Measurements from ENCODE around the gene DOCK4. TPM values are rescaled to one million over a fixed set of nuclear protein-coding genes. Genes with fewer than 3 reads are reported as not detected.

Gene DOCK4
- total RNA-seq, 1 donor from 2014 or later = 60.3 TPM

- no peak for TF ChIP-seq CTCF (IDR thresholded peaks at IDR 0.05; ENCODE audit: partially characterized antibody, unreplicated experiment)
- no peak overlapping the region for H3K4me3 Mint-ChIP-seq (ENCODE audit: unreplicated experiment)
- no peaks in the 10 kb centered on the region for H3K36me3 Mint-ChIP-seq (ENCODE audit: unreplicated experiment)
These were observed 126.5 kb downstream of the DOCK4 start for GRCh38 chr7:112079673-112080072.

GRCh38 chr7:112079122-112079521 lies 127.1 kb downstream of the DOCK4 start:
- H3K36me3 Mint-ChIP-seq (ENCODE audit: unreplicated experiment) = no peaks in the 10 kb centered on the region
- TF ChIP-seq CTCF (IDR thresholded peaks at IDR 0.05; ENCODE audit: partially characterized antibody, unreplicated experiment) = no peak
- H3K4me3 Mint-ChIP-seq (ENCODE audit: unreplicated experiment) = no peak overlapping the region
- DNase-seq = no peak
- no peak overlapping the region for H3K27ac Mint-ChIP-seq (ENCODE audit: unreplicated experiment)
- peaks cover 3% of the 10 kb centered on the region for H3K4me1 Mint-ChIP-seq (ENCODE audit: low read depth, unreplicated experiment)
- peaks cover 2% of the 10 kb centered on the region for H3K27me3 Mint-ChIP-seq (ENCODE audit: unreplicated experiment)
- no peaks in the 10 kb centered on the region for H3K9me3 Mint-ChIP-seq (ENCODE audit: unreplicated experiment)

More at GRCh38 chr7:112079673-112080072, 126.5 kb downstream of the DOCK4 start:
- Mint-ChIP-seq H3K27me3 (ENCODE audit: unreplicated experiment) (peaks cover 2% of the 10 kb centered on the region), H3K27ac (ENCODE audit: unreplicated experiment) (no peak overlapping the region), H3K9me3 (ENCODE audit: unreplicated experiment) (no peaks in the 10 kb centered on the region), H3K4me1 (ENCODE audit: low read depth, unreplicated experiment) (peaks cover 3% of the 10 kb centered on the region)
- no peak for DNase-seq

- no peak for TF ChIP-seq CTCF (IDR thresholded peaks at IDR 0.05; ENCODE audit: partially characterized antibody, unreplicated experiment)
- Mint-ChIP-seq H3K27me3 (ENCODE audit: unreplicated experiment) (peaks cover 2% of the 10 kb centered on the region), H3K4me1 (ENCODE audit: low read depth, unreplicated experiment) (no peaks in the 10 kb centered on the region), H3K9me3 (ENCODE audit: unreplicated experiment) (no peaks in the 10 kb centered on the region), H3K36me3 (ENCODE audit: unreplicated experiment) (no peaks in the 10 kb centered on the region), H3K4me3 (ENCODE audit: unreplicated experiment) (no peak overlapping the region), H3K27ac (ENCODE audit: unreplicated experiment) (no peak overlapping the region)
- DNase-seq = no peak
These were observed 129.9 kb downstream of the DOCK4 start for GRCh38 chr7:112076324-112076723.

- H3K36me3 Mint-ChIP-seq (ENCODE audit: unreplicated experiment) = no peaks in the 10 kb centered on the region
- DNase-seq = no peak
- peaks cover 6% of the 10 kb centered on the region for H3K4me1 Mint-ChIP-seq (ENCODE audit: low read depth, unreplicated experiment)
- no peaks in the 10 kb centered on the region for H3K27me3 Mint-ChIP-seq (ENCODE audit: unreplicated experiment)
- TF ChIP-seq CTCF (IDR thresholded peaks at IDR 0.05; ENCODE audit: partially characterized antibody, unreplicated experiment) = no peak
- no peaks in the 10 kb centered on the region for H3K9me3 Mint-ChIP-seq (ENCODE audit: unreplicated experiment)
- no peak overlapping the region for H3K4me3 Mint-ChIP-seq (ENCODE audit: unreplicated experiment)
- no peak overlapping the region for H3K27ac Mint-ChIP-seq (ENCODE audit: unreplicated experiment)
These were observed 131.7 kb downstream of the DOCK4 start for GRCh38 chr7:112074464-112074863.

- no peak overlapping the region for H3K4me3 Mint-ChIP-seq (ENCODE audit: unreplicated experiment)
- H3K27me3 Mint-ChIP-seq (ENCODE audit: unreplicated experiment) = no peaks in the 10 kb centered on the region
- H3K4me1 Mint-ChIP-seq (ENCODE audit: low read depth, unreplicated experiment) = peaks cover 6% of the 10 kb centered on the region
- H3K9me3 Mint-ChIP-seq (ENCODE audit: unreplicated experiment) = no peaks in the 10 kb centered on the region
- TF ChIP-seq CTCF (IDR thresholded peaks at IDR 0.05; ENCODE audit: partially characterized antibody, unreplicated experiment) = no peak
- DNase-seq = no peak
- no peaks in the 10 kb centered on the region for H3K36me3 Mint-ChIP-seq (ENCODE audit: unreplicated experiment)
- no peak overlapping the region for H3K27ac Mint-ChIP-seq (ENCODE audit: unreplicated experiment)
These were observed 132.7 kb downstream of the DOCK4 start for GRCh38 chr7:112073530-112073929.
